Testis (tissue), 3 donors: ENCODE data around the gene HNRNPC. TPM values are rescaled to one million over a fixed set of nuclear protein-coding genes. Genes with fewer than 3 reads are reported as not detected.

Experiments used
- DNase-seq: peaks from one replicate; pipeline ENCODE4 v3.0.0-alpha.2; 2019
- H3K27ac ChIP-seq, 2 donors: fragments of 200-600 bp; sonication (generic); one replicate each; pipeline ENCODE4 v1.5.1; 2019
- H3K27me3 ChIP-seq: fragments of 200-600 bp; sonication (generic); one replicate; pipeline ENCODE4 v1.5.1; 2019
- H3K36me3 ChIP-seq: fragments of 200-600 bp; sonication (generic); one replicate; pipeline ENCODE4 v1.5.1; 2017; ENCODE audit warnings: low read depth; ENCODE audit errors: missing control alignments
- H3K4me1 ChIP-seq: fragments of 200-600 bp; sonication (generic); one replicate; pipeline ENCODE4 v1.5.1; 2019
- H3K4me3 ChIP-seq, 2 donors: fragments of 200-600 bp; sonication (generic); one replicate each; pipeline ENCODE4 v1.5.1; 2017 to 2019
- H3K9me3 ChIP-seq: fragments of 200-600 bp; sonication (generic); one replicate; pipeline ENCODE4 v1.5.1; 2017
- POLR2A ChIP-seq: fragments of 450-650 bp; IDR thresholded peaks from one replicate; pipeline ENCODE4 v1.6.1; 2017; ENCODE audit warnings: antibody characterized with exemption, mild to moderate bottlenecking, moderate library complexity
- WGBS, 2 donors: methylation state at CpG; one replicate each; pipeline ENCODE4 v1.1.5; 2018; 5-methylcytosine and 5-hydroxymethylcytosine counted together
- intact Hi-C: fragments of 100-400 bp; cut with DNase I; formaldehyde crosslinking; loops from one replicate; pipeline ENCODE4 v1.15.1; 2023; ENCODE audit warnings: low total_unique reads
- polyA plus RNA-seq: library from polyadenylated mRNA; stranded (reverse); fragments of 350-450 nt; fragmentation: Illumina TruSeq; extraction: RNeasy Lipid Tissue Mini Kit (QIAGEN cat#74804); gene quantifications from one replicate; pipeline ENCODE4 v1.2.3, GENCODE V29; 2014; ENCODE audit warnings: low read depth, low replicate concordance; ENCODE audit not compliant: insufficient read depth
- total RNA-seq, 2 donors: library from RNA; depleted of rRNA; stranded (reverse); fragments of >200 nt; gene quantifications; one replicate each; pipeline ENCODE4 v1.2.3, GENCODE V29; 2016
- TF ChIP-seq, protein P1 (sequence below), 3 experiments: fragments of 450-650 bp in 2 of 3; fragments of 200-600 bp in 1 of 3; sonication (generic) in 1 of 3; IDR thresholded peaks; one replicate each; pipeline ENCODE4 v1.5.1; 2016 to 2019; ENCODE audit warnings: antibody characterized with exemption in 3 of 3, mild to moderate bottlenecking in 2 of 3, moderate library complexity in 1 of 3

Gene HNRNPC
- total and polyA plus RNA-seq, 3 donors from 2014 or later, result 317 to 443 (median 399) TPM

DNA sequence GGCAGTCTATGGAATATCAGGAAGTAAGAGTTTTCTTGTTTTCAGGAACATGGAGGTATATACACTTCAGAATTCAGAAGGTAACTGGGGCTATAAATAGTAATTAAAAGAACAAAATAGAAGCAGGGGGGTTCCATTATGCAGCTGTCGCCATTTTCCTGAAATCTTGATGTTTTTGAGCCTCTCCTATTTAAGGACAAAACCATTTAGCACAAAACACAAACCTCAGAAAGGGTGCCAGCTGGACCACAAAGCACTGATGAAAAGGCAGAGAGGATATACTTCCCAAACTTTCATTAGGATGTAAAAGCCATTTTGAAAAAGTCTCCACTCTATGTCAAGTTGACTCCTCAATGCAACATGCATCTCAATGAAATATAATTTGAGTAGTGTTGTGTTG is 59.2 kb downstream of the HNRNPC start:
- no peak overlapping the region for H3K27ac ChIP-seq
- intact Hi-C loops, result no loop called here
- H3K36me3 ChIP-seq, result no peaks in the 10 kb centered on the region
- H3K4me3 ChIP-seq, result no peak overlapping the region
- 84 to 88% methylated on average over 1 of the region's 1 CpG for WGBS, 2 donors
- TF ChIP-seq POLR2A, result no peak
- TF ChIP-seq, protein P1, sequence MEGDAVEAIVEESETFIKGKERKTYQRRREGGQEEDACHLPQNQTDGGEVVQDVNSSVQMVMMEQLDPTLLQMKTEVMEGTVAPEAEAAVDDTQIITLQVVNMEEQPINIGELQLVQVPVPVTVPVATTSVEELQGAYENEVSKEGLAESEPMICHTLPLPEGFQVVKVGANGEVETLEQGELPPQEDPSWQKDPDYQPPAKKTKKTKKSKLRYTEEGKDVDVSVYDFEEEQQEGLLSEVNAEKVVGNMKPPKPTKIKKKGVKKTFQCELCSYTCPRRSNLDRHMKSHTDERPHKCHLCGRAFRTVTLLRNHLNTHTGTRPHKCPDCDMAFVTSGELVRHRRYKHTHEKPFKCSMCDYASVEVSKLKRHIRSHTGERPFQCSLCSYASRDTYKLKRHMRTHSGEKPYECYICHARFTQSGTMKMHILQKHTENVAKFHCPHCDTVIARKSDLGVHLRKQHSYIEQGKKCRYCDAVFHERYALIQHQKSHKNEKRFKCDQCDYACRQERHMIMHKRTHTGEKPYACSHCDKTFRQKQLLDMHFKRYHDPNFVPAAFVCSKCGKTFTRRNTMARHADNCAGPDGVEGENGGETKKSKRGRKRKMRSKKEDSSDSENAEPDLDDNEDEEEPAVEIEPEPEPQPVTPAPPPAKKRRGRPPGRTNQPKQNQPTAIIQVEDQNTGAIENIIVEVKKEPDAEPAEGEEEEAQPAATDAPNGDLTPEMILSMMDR (IDR thresholded peaks at IDR 0.05), result no peak
- DNase-seq, result no peak
- H3K27me3 ChIP-seq, result no peaks in the 10 kb centered on the region
- no peaks in the 10 kb centered on the region for H3K4me1 ChIP-seq
- H3K9me3 ChIP-seq, result no peaks in the 10 kb centered on the region

DNA sequence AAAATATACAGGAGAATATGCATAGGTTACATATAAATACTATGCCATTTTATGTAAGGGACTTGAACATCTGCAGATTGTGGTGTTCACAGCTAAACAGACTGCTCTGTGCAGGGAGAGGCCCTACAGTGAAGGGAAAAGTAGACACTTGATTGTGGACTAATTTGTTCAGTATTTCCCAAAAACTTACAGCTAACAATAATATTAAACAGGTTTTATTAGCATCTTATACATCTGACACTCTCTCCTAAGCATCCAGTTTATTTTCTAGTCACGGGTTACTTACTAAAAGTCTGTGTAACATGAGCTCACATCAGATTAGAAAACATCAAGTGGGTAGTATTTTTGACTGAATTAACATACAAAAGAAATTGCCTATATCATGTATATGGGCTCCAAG is 60.1 kb downstream of the HNRNPC start:
- Histone ChIP-seq H3K4me3 (no peak overlapping the region), H3K36me3 (no peaks in the 10 kb centered on the region), H3K27ac (no peak overlapping the region), H3K27me3 (no peaks in the 10 kb centered on the region), H3K9me3 (no peaks in the 10 kb centered on the region), H3K4me1 (no peaks in the 10 kb centered on the region)
- DNase-seq, result no peak
- intact Hi-C loops, result no loop called here
- WGBS, 2 donors, result 84 to 90% methylated on average over 1 of the region's 1 CpG
- TF ChIP-seq, protein P1 (IDR thresholded peaks at IDR 0.05), result no peak
- no peak for TF ChIP-seq POLR2A

DNA sequence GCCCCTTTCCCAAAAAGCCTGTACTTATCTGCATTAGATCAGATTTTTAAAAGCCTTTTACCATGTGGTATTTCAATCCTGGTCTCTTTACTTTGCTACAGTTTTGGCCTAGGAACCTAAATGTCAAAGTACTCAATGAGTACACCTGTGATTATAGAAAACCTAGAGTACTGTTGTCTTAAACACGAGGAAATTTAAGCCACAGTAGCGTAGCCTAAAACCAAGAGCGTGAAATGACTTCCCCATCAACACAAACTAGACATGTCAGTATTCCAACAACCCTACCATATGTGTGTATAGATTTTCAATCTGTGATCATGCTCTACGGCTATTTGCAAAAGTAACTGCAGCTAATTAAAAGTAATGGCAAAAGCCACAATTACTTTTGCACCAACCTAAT is 60.7 kb downstream of the HNRNPC start:
- no peak for DNase-seq
- H3K27me3 ChIP-seq, result no peaks in the 10 kb centered on the region
- H3K9me3 ChIP-seq, result no peaks in the 10 kb centered on the region
- H3K27ac ChIP-seq, result no peak overlapping the region
- no peak for TF ChIP-seq POLR2A
- TF ChIP-seq, protein P1 (IDR thresholded peaks at IDR 0.05), result no peak
- H3K4me3 ChIP-seq, result no peak overlapping the region
- H3K4me1 ChIP-seq, result no peaks in the 10 kb centered on the region
- no peaks in the 10 kb centered on the region for H3K36me3 ChIP-seq
- WGBS, 2 donors, result 95% methylated on average over 4 of the region's 4 CpGs
- intact Hi-C loops, result no loop called here

DNA sequence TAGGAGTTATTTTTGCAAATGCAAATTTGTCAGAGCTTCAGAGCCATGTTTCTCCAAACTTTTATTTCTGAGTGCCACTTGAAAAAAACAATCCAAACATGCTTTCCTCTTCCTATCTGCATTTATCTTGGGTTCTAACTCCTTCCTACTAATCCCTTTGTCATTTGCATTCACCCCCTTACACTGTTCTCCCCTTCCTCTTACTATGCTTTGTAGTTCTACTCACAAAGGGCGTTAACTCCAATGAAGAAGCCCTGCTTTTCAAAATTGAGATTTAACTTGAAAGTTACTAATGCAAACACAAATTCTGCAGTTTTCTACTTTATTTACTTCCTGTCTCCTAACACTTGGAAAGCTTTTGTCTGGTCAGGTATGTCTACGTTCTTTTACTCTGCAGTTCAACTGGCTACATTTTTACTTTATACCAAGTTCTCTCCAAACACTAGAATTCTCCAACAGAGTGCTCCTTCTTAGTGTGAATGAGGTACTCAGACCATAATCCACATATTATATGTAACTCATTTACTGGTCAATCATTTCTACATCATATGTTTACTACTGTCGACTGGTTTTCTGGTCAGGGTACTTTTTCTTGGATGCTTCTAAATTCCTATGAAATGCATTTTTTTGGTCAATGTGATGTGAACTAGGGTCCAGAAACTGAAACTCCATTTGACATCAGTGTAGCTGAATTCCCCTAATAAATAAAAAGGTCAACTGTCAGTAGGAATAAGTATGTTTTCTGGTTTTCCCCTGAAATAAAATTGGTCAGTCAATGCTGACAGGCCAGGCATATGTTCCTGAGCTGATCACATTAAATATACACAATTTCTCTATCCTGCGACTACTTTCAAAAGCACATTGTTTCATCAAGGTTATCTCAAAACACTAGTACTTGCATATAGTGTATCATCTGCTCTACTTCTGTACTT is 62.2 kb downstream of the HNRNPC start:
- no peaks in the 10 kb centered on the region for H3K9me3 ChIP-seq
- no peak for DNase-seq
- no peaks in the 10 kb centered on the region for H3K27me3 ChIP-seq
- H3K27ac ChIP-seq, result no peak overlapping the region
- H3K4me3 ChIP-seq, result no peak overlapping the region
- 78 to 83% methylated on average over 4 of the region's 4 CpGs for WGBS, 2 donors
- TF ChIP-seq, protein P1 (IDR thresholded peaks at IDR 0.05), result no peak
- no peak for TF ChIP-seq POLR2A
- intact Hi-C loops, result no loop called here
- no peaks in the 10 kb centered on the region for H3K36me3 ChIP-seq
- H3K4me1 ChIP-seq, result no peaks in the 10 kb centered on the region
